ENCODE results near the gene CD81.

CD81 gene

DNA sequence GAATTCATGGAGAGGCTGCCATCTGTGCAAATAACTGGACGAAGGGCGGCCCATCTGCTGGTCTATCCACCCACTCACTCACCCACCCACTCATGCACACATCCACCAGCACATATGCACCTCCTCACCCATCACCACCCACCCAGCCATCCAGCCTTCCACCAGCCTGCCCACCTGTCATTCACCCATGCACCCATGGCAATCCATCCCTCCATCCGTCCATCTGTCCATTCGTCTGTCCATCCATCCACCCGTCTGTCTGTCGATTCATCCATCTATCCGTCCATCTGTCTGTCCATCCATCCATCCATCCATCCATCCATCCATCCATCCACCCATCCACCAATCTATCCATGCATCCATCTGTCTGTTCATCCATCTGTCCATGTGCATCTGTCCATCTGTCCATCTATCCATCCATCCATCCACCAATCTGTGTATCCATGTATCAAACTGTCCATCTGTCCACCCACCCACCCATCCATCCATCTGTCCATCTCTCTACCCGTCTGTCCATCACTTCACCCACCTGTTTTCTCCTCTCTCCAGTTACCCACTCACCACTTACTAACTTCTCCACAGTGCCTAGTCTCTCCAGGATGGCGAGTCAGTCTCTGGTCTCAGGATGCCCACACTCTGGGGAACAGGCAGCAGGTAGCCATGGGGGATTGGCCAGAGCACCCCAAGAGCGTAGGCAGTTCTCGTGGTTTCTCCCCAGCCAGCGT is 58.3 kb downstream of the CD81 start:
- Histone ChIP-seq H3K36me3 (ENCODE audit: low read depth) (no peaks in the 10 kb centered on the region), H3K9me3 (ENCODE audit: severe bottlenecking) (no peaks in the 10 kb centered on the region), H3K27me3 (ENCODE audit: insufficient read depth, poor library complexity, severe bottlenecking) (no peaks in the 10 kb centered on the region), H3K4me3 (ENCODE audit: severe bottlenecking) (no peak overlapping the region), H3K27ac (ENCODE audit: poor library complexity, severe bottlenecking) (no peak overlapping the region), H3K4me1 (ENCODE audit: insufficient read depth, poor library complexity, severe bottlenecking) (no peaks in the 10 kb centered on the region)
- TF ChIP-seq, protein P1, sequence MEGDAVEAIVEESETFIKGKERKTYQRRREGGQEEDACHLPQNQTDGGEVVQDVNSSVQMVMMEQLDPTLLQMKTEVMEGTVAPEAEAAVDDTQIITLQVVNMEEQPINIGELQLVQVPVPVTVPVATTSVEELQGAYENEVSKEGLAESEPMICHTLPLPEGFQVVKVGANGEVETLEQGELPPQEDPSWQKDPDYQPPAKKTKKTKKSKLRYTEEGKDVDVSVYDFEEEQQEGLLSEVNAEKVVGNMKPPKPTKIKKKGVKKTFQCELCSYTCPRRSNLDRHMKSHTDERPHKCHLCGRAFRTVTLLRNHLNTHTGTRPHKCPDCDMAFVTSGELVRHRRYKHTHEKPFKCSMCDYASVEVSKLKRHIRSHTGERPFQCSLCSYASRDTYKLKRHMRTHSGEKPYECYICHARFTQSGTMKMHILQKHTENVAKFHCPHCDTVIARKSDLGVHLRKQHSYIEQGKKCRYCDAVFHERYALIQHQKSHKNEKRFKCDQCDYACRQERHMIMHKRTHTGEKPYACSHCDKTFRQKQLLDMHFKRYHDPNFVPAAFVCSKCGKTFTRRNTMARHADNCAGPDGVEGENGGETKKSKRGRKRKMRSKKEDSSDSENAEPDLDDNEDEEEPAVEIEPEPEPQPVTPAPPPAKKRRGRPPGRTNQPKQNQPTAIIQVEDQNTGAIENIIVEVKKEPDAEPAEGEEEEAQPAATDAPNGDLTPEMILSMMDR (IDR thresholded peaks at IDR 0.05; ENCODE audit: poor library complexity, severe bottlenecking): no peak
- ATAC-seq (ENCODE audit: low read depth) (no peak), DNase-seq (ENCODE audit: low spot score) (peak; percentile 16)

- Histone ChIP-seq H3K4me1 (ENCODE audit: insufficient read depth, poor library complexity, severe bottlenecking) (no peaks in the 10 kb centered on the region), H3K27me3 (ENCODE audit: insufficient read depth, poor library complexity, severe bottlenecking) (no peaks in the 10 kb centered on the region), H3K9me3 (ENCODE audit: severe bottlenecking) (no peaks in the 10 kb centered on the region), H3K4me3 (ENCODE audit: severe bottlenecking) (no peak overlapping the region), H3K27ac (ENCODE audit: poor library complexity, severe bottlenecking) (no peak overlapping the region), H3K36me3 (ENCODE audit: low read depth) (no peaks in the 10 kb centered on the region)
- TF ChIP-seq, protein P1 (IDR thresholded peaks at IDR 0.05; ENCODE audit: poor library complexity, severe bottlenecking): no peak
- DNase-seq (ENCODE audit: low spot score) (peak; percentile 44), ATAC-seq (ENCODE audit: low read depth) (no peak)
These were observed 59.0 kb downstream of the CD81 start for GRCh38 chr11:2436013-2436520.

DNA sequence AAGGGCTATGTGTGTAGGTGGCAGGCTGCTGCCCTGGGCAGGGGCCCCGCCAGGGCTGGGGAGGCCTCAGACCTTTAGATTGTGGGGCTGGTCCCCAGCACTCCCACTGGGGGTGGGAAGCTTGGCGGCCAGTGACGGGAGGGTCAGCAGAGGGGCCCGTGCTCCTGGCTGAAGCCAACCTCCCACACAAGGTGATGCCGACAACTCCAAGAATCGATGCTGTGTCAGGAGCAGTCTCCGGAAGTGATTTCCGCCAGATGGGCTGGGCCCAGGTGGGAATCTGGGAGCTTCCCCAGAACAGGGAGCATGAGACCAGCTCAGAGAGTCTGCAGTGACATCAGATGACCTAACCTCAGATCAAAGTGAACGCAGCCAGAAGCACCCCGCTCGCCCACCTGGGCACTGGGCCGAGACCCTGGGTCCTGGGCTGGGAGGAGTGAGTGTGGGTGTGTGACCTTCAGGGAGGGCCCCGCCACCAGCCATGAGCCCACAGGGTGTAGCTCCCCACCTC is 59.5 kb downstream of the CD81 start:
- H3K4me1 ChIP-seq (ENCODE audit: insufficient read depth, poor library complexity, severe bottlenecking): no peaks in the 10 kb centered on the region
- TF ChIP-seq, protein P1 (IDR thresholded peaks at IDR 0.05; ENCODE audit: poor library complexity, severe bottlenecking): no peak
- ATAC-seq (ENCODE audit: low read depth) (no peak; the same call in 2 of the 3 replicates), DNase-seq (ENCODE audit: low spot score) (peak; percentile 23)
- no peaks in the 10 kb centered on the region for H3K27me3 ChIP-seq (ENCODE audit: insufficient read depth, poor library complexity, severe bottlenecking)
- H3K9me3 ChIP-seq (ENCODE audit: severe bottlenecking): no peaks in the 10 kb centered on the region
- no peak overlapping the region for H3K27ac ChIP-seq (ENCODE audit: poor library complexity, severe bottlenecking)
- no peak overlapping the region for H3K4me3 ChIP-seq (ENCODE audit: severe bottlenecking)
- H3K36me3 ChIP-seq (ENCODE audit: low read depth): no peaks in the 10 kb centered on the region

DNA sequence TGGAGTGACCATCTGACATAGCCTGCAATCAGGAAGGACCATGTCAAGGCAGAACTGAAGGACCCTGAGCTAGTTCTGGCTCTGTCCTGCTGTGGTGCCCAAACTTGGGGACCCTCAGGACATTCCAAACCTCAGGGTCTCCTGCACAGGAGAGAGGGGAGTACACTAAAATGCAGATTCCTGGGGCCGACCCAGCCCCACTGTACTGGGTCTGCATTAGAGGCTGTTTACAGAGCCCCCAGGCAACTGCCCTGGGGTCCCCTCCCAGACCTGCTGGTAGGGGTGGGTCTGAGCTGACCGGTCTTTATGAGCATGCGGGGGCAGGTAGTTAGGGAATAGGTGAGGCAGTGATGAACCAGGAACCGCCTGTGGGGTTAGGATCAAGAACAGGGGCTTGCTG is 60.4 kb downstream of the CD81 start:
- H3K4me3 ChIP-seq (ENCODE audit: severe bottlenecking): no peak overlapping the region
- H3K27me3 ChIP-seq (ENCODE audit: insufficient read depth, poor library complexity, severe bottlenecking): no peaks in the 10 kb centered on the region
- no peak overlapping the region for H3K27ac ChIP-seq (ENCODE audit: poor library complexity, severe bottlenecking)
- no peaks in the 10 kb centered on the region for H3K36me3 ChIP-seq (ENCODE audit: low read depth)
- TF ChIP-seq, protein P1 (IDR thresholded peaks at IDR 0.05; ENCODE audit: poor library complexity, severe bottlenecking): no peak
- H3K4me1 ChIP-seq (ENCODE audit: insufficient read depth, poor library complexity, severe bottlenecking): no peaks in the 10 kb centered on the region
- peak; percentile 24 for DNase-seq (ENCODE audit: low spot score)
- no peaks in the 10 kb centered on the region for H3K9me3 ChIP-seq (ENCODE audit: severe bottlenecking)
- no peak for ATAC-seq (ENCODE audit: low read depth)

- Histone ChIP-seq H3K27ac (ENCODE audit: poor library complexity, severe bottlenecking) (no peak overlapping the region), H3K4me3 (ENCODE audit: severe bottlenecking) (no peak overlapping the region), H3K27me3 (ENCODE audit: insufficient read depth, poor library complexity, severe bottlenecking) (peaks cover 15% of the 10 kb centered on the region), H3K36me3 (ENCODE audit: low read depth) (no peaks in the 10 kb centered on the region), H3K4me1 (ENCODE audit: insufficient read depth, poor library complexity, severe bottlenecking) (no peaks in the 10 kb centered on the region), H3K9me3 (ENCODE audit: severe bottlenecking) (no peaks in the 10 kb centered on the region)
- DNase-seq (ENCODE audit: low spot score) (no peak), ATAC-seq (ENCODE audit: low read depth) (no peak)
- TF ChIP-seq, protein P1 (IDR thresholded peaks at IDR 0.05; ENCODE audit: poor library complexity, severe bottlenecking): no peak
These were observed 62.7 kb downstream of the CD81 start for GRCh38 chr11:2439820-2440219.

Data from RWPE2 (cell line).